HepG2 (cell line): ENCODE measurements around the gene SUPT4H1. TPM values are rescaled to one million over a fixed set of nuclear protein-coding genes. Genes with fewer than 3 reads are reported as not detected.

Experiments used
- AKNA ChIP-seq: sonication (generic); formaldehyde crosslinking; IDR thresholded peaks from 2 replicates; pipeline ENCODE4 v1.4.0; 2020; ENCODE audit warnings: missing genetic modification reagents, borderline replicate concordance
- ARID3A ChIP-seq: IDR thresholded peaks from 2 replicates; pipeline ENCODE4 v1.6.1; 2012; ENCODE audit warnings: low read depth, low read length, improper control_type of control experiment
- CHD2 ChIP-seq: IDR thresholded peaks from 2 replicates; pipeline ENCODE4 v1.6.1; 2011; ENCODE audit warnings: low read depth, low read length, improper control_type of control experiment
- GATAD2A ChIP-seq: IDR thresholded peaks from 2 replicates; pipeline ENCODE4 v1.6.1; 2016
- GPBP1L1 ChIP-seq: sonication (generic); formaldehyde crosslinking; IDR thresholded peaks from 2 replicates; pipeline ENCODE4 v1.5.0; 2020; ENCODE audit warnings: mild to moderate bottlenecking, missing genetic modification reagents
- IKZF1 ChIP-seq: fragments of 450-650 bp; IDR thresholded peaks from 2 replicates; pipeline ENCODE4 v1.7.1; 2016
- ISL2 ChIP-seq: sonication (generic); formaldehyde crosslinking; IDR thresholded peaks from 2 replicates; pipeline ENCODE4 v1.5.0; 2020; ENCODE audit warnings: missing genetic modification reagents
- MXD4 ChIP-seq: IDR thresholded peaks from 2 replicates; pipeline ENCODE4 v1.6.1; 2016; ENCODE audit warnings: mild to moderate bottlenecking, missing biosample characterization, missing genetic modification reagents
- POGZ ChIP-seq: sonication (generic); formaldehyde crosslinking; IDR thresholded peaks from 2 replicates; pipeline ENCODE4 v1.4.0; 2020; ENCODE audit warnings: mild to moderate bottlenecking, missing genetic modification reagents
- SKIL ChIP-seq: sonication (generic); formaldehyde crosslinking; IDR thresholded peaks from 2 replicates; pipeline ENCODE4 v1.8.0; 2022; ENCODE audit warnings: missing genetic modification reagents, mild to moderate bottlenecking, moderate library complexity, borderline replicate concordance
- SMARCE1 ChIP-seq: fragments of 450-650 bp; IDR thresholded peaks from 2 replicates; pipeline ENCODE4 v1.6.1; 2017; ENCODE audit warnings: borderline replicate concordance
- ZFP82 ChIP-seq: sonication (generic); formaldehyde crosslinking; IDR thresholded peaks from 2 replicates; pipeline ENCODE4 v1.5.1; 2020; ENCODE audit warnings: mild to moderate bottlenecking, missing genetic modification reagents, borderline replicate concordance
- ZFX ChIP-seq: sonication (generic); formaldehyde crosslinking; IDR thresholded peaks from 2 replicates; pipeline ENCODE4 v1.4.0; 2020; ENCODE audit warnings: mild to moderate bottlenecking, low read depth, missing genetic modification reagents, moderate library complexity
- ZHX1 ChIP-seq: sonication (generic); formaldehyde crosslinking; IDR thresholded peaks from 2 replicates; pipeline ENCODE4 v1.8.1; 2022; ENCODE audit warnings: low read depth, mild to moderate bottlenecking, missing genetic modification reagents
- ZNF451 ChIP-seq: sonication (generic); formaldehyde crosslinking; IDR thresholded peaks from 2 replicates; pipeline ENCODE4 v1.5.0; 2020; ENCODE audit warnings: mild to moderate bottlenecking, missing genetic modification reagents
- ZNF670 ChIP-seq: sonication (generic); formaldehyde crosslinking; IDR thresholded peaks from 2 replicates; pipeline ENCODE4 v1.8.0; 2022; ENCODE audit warnings: mild to moderate bottlenecking, missing genetic modification reagents, borderline replicate concordance
- ZNF850 ChIP-seq: sonication (generic); formaldehyde crosslinking; conservative IDR thresholded peaks from 2 replicates; pipeline ENCODE4 v1.9.0; 2021; ENCODE audit warnings: mild to moderate bottlenecking, missing genetic modification reagents
- polyA plus RNA-seq, 8 experiments: library from polyadenylated mRNA; depleted of rRNA in 3 of 8; stranded (reverse) in 7 of 8; unstranded in 1 of 8; fragments of >200 nt; fragmentation: Illumina TruSeq in 4 of 8; extraction: Trizol in 4 of 8; gene quantifications; 2 replicates each; pipeline versions ENCODE4 v1.2.1 to v1.2.3, GENCODE V29; 2011 to 2016; ENCODE audit warnings: low read depth in 4 of 8, missing spikeins in 1 of 8, mixed read lengths in 1 of 8; ENCODE audit not compliant: insufficient read depth in 1 of 8
- total RNA-seq, 5 experiments: library from RNA; depleted of rRNA; stranded (reverse); fragments of >200 nt; fragmentation: Illumina TruSeq; extraction: Trizol; gene quantifications; 2 replicates each; pipeline ENCODE4 v1.2.3, GENCODE V29; 2016; ENCODE audit warnings: low read depth in 1 of 5

The SUPT4H1 gene
- total and polyA plus RNA-seq, 2 of the 13 experiments (the other 11 are each of a cell fraction or from before 2014, with no cell fraction given), result 155 to 244 TPM

- peak; percentile 47; the same call in 1 of the 2 replicates for TF ChIP-seq ZNF670 (CRISPR knock-in tag)
- no peak for TF ChIP-seq SKIL (CRISPR knock-in tag)
- TF ChIP-seq ARID3A, result peak; percentile 89
- peak; percentile 89 for TF ChIP-seq GATAD2A
- no peak for TF ChIP-seq AKNA (CRISPR knock-in tag)
- no peak for TF ChIP-seq SMARCE1
- no peak for TF ChIP-seq ZHX1
- no peak for TF ChIP-seq CHD2
- no peak for TF ChIP-seq ZFX (CRISPR knock-in tag)
- TF ChIP-seq ZFP82 (CRISPR knock-in tag), result no peak
- no peak for TF ChIP-seq ZNF850 (CRISPR knock-in tag)
- TF ChIP-seq GPBP1L1, result no peak
- TF ChIP-seq ISL2, result peak; percentile 85; the same call in 1 of the 2 replicates
- no peak for TF ChIP-seq MXD4
- TF ChIP-seq IKZF1, result no peak
- TF ChIP-seq ZNF451 (CRISPR knock-in tag), result no peak
- TF ChIP-seq POGZ (CRISPR knock-in tag), result peak; percentile 24; the same call in 1 of the 2 replicates
These were observed 32.0 kb upstream of the SUPT4H1 start (continued) for GRCh38 chr17:58383892-58384462.
